Astrocyte (in vitro differentiated cells and primary cell): Measurements from ENCODE around the gene NUPR2. TPM values are rescaled to one million over a fixed set of nuclear protein-coding genes. Genes with fewer than 3 reads are reported as not detected.

Experiments
- DNase-seq: peaks from one replicate; pipeline ENCODE4 v3.0.0-alpha.2; 2010; ENCODE audit warnings: low read depth
- FAIRE-seq: peaks from 2 replicates; lab custom pipeline; 2011; peaks lifted over from hg19 to GRCh38; lab: Jason Lieb, UNC
- H2AFZ ChIP-seq: 2 replicates; pipeline ENCODE4 v1.6.0; 2012; ENCODE audit warnings: low read depth, low read length, inconsistent platforms
- H3K27ac ChIP-seq: 2 replicates; pipeline ENCODE4 v1.5.1; 2011; ENCODE audit warnings: low read depth, low read length, inconsistent platforms
- H3K27me3 ChIP-seq: 2 replicates; pipeline ENCODE4 v1.6.0; 2011; ENCODE audit warnings: low read length, inconsistent platforms; ENCODE audit not compliant: insufficient read depth
- H3K36me3 ChIP-seq: 2 replicates; pipeline ENCODE4 v1.5.1; 2011; ENCODE audit warnings: low read length, inconsistent platforms; ENCODE audit not compliant: insufficient read depth
- H3K4me1 ChIP-seq: 2 replicates; pipeline ENCODE4 v1.5.1; 2011; ENCODE audit warnings: low read length, inconsistent platforms; ENCODE audit not compliant: insufficient read depth
- H3K4me2 ChIP-seq: 2 replicates; pipeline ENCODE4 v1.6.0; 2012; ENCODE audit warnings: low read length, inconsistent platforms
- H3K4me3 ChIP-seq: 2 replicates; pipeline ENCODE4 v1.5.1; 2011; ENCODE audit warnings: low read depth, mild to moderate bottlenecking, low read length, inconsistent platforms; ENCODE audit not compliant: insufficient read depth
- H3K79me2 ChIP-seq: 2 replicates; pipeline ENCODE4 v1.6.0; 2012; ENCODE audit warnings: mild to moderate bottlenecking, low read length, inconsistent platforms; ENCODE audit not compliant: insufficient read depth
- H3K9ac ChIP-seq: 2 replicates; pipeline ENCODE4 v1.6.0; 2012; ENCODE audit warnings: mild to moderate bottlenecking, low read length, inconsistent platforms
- H3K9me3 ChIP-seq: 2 replicates; pipeline ENCODE4 v1.5.1; 2012; ENCODE audit warnings: low read depth, mild to moderate bottlenecking, low read length, inconsistent platforms; ENCODE audit not compliant: insufficient read depth
- H4K20me1 ChIP-seq: 2 replicates; pipeline ENCODE4 v1.6.0; 2012; ENCODE audit warnings: low read length, inconsistent platforms; ENCODE audit not compliant: insufficient read depth
- H3K27ac Mint-ChIP-seq: one replicate; pipeline ENCODE4 v1.8.0; 2021; ENCODE audit warnings: mild to moderate bottlenecking, mixed read lengths; ENCODE audit not compliant: unreplicated experiment
- H3K27me3 Mint-ChIP-seq: one replicate; pipeline ENCODE4 v1.8.0; 2021; ENCODE audit warnings: low read depth, mixed read lengths; ENCODE audit not compliant: unreplicated experiment
- H3K36me3 Mint-ChIP-seq: one replicate; pipeline ENCODE4 v1.8.0; 2021; ENCODE audit warnings: low read depth, mixed read lengths; ENCODE audit not compliant: unreplicated experiment
- H3K4me1 Mint-ChIP-seq: one replicate; pipeline ENCODE4 v1.8.0; 2021; ENCODE audit warnings: low read depth, mixed read lengths; ENCODE audit not compliant: unreplicated experiment
- H3K4me3 Mint-ChIP-seq: one replicate; pipeline ENCODE4 v1.8.0; 2021; ENCODE audit warnings: mild to moderate bottlenecking, moderate library complexity, mixed read lengths; ENCODE audit not compliant: unreplicated experiment
- H3K9me3 Mint-ChIP-seq: one replicate; pipeline ENCODE4 v1.8.0; 2021; ENCODE audit warnings: mild to moderate bottlenecking, mixed read lengths; ENCODE audit not compliant: unreplicated experiment
- EZH2 ChIP-seq: IDR thresholded peaks from 2 replicates; pipeline ENCODE4 v1.6.1; 2012; ENCODE audit warnings: mild to moderate bottlenecking, low read length, inconsistent platforms; ENCODE audit not compliant: insufficient read depth
- total RNA-seq: library from RNA; stranded (reverse); gene quantifications from 2 replicates; pipeline ENCODE4 v1.2.1, GENCODE V29; 2021
- TF ChIP-seq, protein P1 (sequence below): IDR thresholded peaks from 2 replicates; pipeline ENCODE4 v1.5.1; 2011; ENCODE audit warnings: low read depth, mild to moderate bottlenecking, inconsistent platforms, low read length, moderate library complexity; ENCODE audit not compliant: insufficient read depth

Gene NUPR2
- total RNA-seq, 1 donor from 2014 or later: not detected

GRCh38 chr7:56110611-56111010 is 5.6 kb downstream of the NUPR2 start:
- H3K27me3 Mint-ChIP-seq: no peaks in the 10 kb centered on the region
- H3K9me3 Mint-ChIP-seq: peaks cover 1% of the 10 kb centered on the region
- H3K36me3 ChIP-seq: no peaks in the 10 kb centered on the region
- no peak for FAIRE-seq
- no peaks in the 10 kb centered on the region for H3K27me3 ChIP-seq
- no peak overlapping the region for H3K9ac ChIP-seq
- no peak for DNase-seq
- H3K9me3 ChIP-seq: no peaks in the 10 kb centered on the region
- no peaks in the 10 kb centered on the region for H4K20me1 ChIP-seq
- H3K4me1 ChIP-seq: no peaks in the 10 kb centered on the region
- TF ChIP-seq EZH2: no peak
- TF ChIP-seq, protein P1, sequence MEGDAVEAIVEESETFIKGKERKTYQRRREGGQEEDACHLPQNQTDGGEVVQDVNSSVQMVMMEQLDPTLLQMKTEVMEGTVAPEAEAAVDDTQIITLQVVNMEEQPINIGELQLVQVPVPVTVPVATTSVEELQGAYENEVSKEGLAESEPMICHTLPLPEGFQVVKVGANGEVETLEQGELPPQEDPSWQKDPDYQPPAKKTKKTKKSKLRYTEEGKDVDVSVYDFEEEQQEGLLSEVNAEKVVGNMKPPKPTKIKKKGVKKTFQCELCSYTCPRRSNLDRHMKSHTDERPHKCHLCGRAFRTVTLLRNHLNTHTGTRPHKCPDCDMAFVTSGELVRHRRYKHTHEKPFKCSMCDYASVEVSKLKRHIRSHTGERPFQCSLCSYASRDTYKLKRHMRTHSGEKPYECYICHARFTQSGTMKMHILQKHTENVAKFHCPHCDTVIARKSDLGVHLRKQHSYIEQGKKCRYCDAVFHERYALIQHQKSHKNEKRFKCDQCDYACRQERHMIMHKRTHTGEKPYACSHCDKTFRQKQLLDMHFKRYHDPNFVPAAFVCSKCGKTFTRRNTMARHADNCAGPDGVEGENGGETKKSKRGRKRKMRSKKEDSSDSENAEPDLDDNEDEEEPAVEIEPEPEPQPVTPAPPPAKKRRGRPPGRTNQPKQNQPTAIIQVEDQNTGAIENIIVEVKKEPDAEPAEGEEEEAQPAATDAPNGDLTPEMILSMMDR: no peak
- H3K4me1 Mint-ChIP-seq: no peaks in the 10 kb centered on the region
- no peak overlapping the region for H2AFZ ChIP-seq
- H3K27ac Mint-ChIP-seq: no peak overlapping the region
- peaks cover 7% of the 10 kb centered on the region for H3K79me2 ChIP-seq
- no peak overlapping the region for H3K4me3 ChIP-seq
- no peak overlapping the region for H3K27ac ChIP-seq
- no peak overlapping the region for H3K4me2 ChIP-seq
- no peak overlapping the region for H3K4me3 Mint-ChIP-seq
- H3K36me3 Mint-ChIP-seq: no peaks in the 10 kb centered on the region

GRCh38 chr7:56107954-56108258 is 8.3 kb downstream of the NUPR2 start:
- H2AFZ ChIP-seq: no peak overlapping the region
- FAIRE-seq (no peak), DNase-seq (no peak)
- no peak overlapping the region for H3K27ac Mint-ChIP-seq
- no peak overlapping the region for H3K4me3 Mint-ChIP-seq
- no peak overlapping the region for H3K4me2 ChIP-seq
- H3K9me3 Mint-ChIP-seq: peaks cover 1% of the 10 kb centered on the region
- peaks cover 6% of the 10 kb centered on the region for H3K4me1 ChIP-seq
- H3K79me2 ChIP-seq: peaks cover 33% of the 10 kb centered on the region
- H3K27me3 Mint-ChIP-seq: no peaks in the 10 kb centered on the region
- no peaks in the 10 kb centered on the region for H3K4me1 Mint-ChIP-seq
- no peak overlapping the region for H3K9ac ChIP-seq
- no peaks in the 10 kb centered on the region for H3K36me3 Mint-ChIP-seq
- H3K27me3 ChIP-seq: no peaks in the 10 kb centered on the region
- H4K20me1 ChIP-seq: peaks cover 24% of the 10 kb centered on the region
- TF ChIP-seq, protein P1: no peak
- TF ChIP-seq EZH2: no peak
- peaks cover 10% of the 10 kb centered on the region for H3K36me3 ChIP-seq
- no peak overlapping the region for H3K27ac ChIP-seq
- no peaks in the 10 kb centered on the region for H3K9me3 ChIP-seq
- no peak overlapping the region for H3K4me3 ChIP-seq

DNA sequence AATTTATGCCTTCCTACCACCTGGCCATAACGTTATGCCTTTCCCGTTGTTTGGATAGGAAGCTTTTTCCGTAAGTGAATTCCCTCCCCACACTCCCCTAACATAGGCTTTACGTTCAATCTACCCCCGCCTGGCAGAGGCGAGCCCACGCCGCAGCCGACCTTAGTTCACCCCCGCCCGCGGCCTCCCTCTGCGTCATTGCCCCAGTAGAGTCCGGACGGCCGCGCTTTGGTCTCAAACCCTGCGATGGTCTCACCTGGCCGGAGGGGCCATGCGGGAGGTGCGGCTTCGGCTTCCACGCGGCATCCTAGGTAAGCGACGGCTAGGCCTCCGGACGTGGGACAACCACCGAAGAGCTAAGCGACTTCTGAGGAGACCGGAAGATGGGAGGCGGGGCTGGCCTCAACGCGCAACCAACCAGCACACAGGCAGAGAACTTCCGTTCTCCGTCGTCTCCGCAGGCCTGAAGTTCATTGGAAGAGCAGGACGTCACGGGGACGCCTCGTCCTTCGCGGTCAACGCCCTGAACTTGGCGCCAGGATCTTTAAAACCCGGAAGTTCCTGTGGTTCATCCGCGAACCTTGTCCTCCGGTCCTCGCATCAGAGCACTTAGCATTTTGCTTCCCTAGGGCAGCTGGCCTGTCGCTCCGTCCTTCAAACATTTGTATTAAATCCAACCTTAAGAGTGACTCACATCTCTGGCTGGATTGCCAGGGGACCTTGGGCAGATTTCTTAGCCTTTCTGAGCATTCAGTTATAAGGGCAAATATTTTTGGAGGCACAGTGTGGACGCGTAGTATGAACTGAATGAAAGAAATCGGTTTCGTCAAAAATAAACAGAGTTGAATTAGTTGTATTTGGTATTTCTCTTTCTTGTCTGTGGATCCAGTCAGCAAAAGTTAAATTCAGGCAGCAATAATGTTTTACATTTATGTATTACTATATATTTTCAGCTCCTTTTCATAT is 9.8 kb downstream of the NUPR2 start, which contains the start of gene CHCHD2:
Gene CHCHD2, minus strand, starts transcription at position 369 of the 966 bp plus-strand sequence. Its CDS starts 63 bp downstream, at position 306.
- no peak for FAIRE-seq
- TF ChIP-seq, protein P1: no peak
- TF ChIP-seq EZH2: no peak
- Mint-ChIP-seq H3K27ac (no peak within 1 kb of the TSS), H3K4me1 (no peaks in the 10 kb centered on the region), H3K36me3 (no peaks in the 10 kb centered on the region), H3K27me3 (no peaks in the 10 kb centered on the region), H3K9me3 (peaks cover 1% of the 10 kb centered on the region), H3K4me3 (no peak within 1 kb of the TSS)
- H3K9ac ChIP-seq: peak within 1 kb of the TSS; percentile 98
- H3K27me3 ChIP-seq: no peaks in the 10 kb centered on the region
- no peaks in the 10 kb centered on the region for H3K9me3 ChIP-seq
- H3K4me3 ChIP-seq: peak within 1 kb of the TSS; percentile 96
- H3K79me2 ChIP-seq: peaks cover 38% of the 10 kb centered on the region
- H4K20me1 ChIP-seq: peaks cover 28% of the 10 kb centered on the region
- peak within 1 kb of the TSS; percentile 97 for H3K27ac ChIP-seq
- H2AFZ ChIP-seq: peak within 1 kb of the TSS; percentile 75
- H3K36me3 ChIP-seq: peaks cover 25% of the 10 kb centered on the region
- peak within 1 kb of the TSS; percentile 86 for H3K4me2 ChIP-seq
- peaks cover 6% of the 10 kb centered on the region for H3K4me1 ChIP-seq
- DNase-seq: peak; percentile 99
